Endodermal cell (in vitro differentiated cells): ENCODE data around the gene NEK8. TPM values are rescaled to one million over a fixed set of nuclear protein-coding genes. Genes with fewer than 3 reads are reported as not detected.

Experiments used
- DNase-seq: peaks from one replicate; pipeline ENCODE4 v3.0.0-alpha.2; 2017
- H3K27ac ChIP-seq: 2 replicates; pipeline ENCODE4 v1.5.1; 2013; ENCODE audit warnings: mild to moderate bottlenecking, low read depth, low read length, moderate library complexity
- H3K27me3 ChIP-seq: 2 replicates; pipeline ENCODE4 v1.6.1; 2013; ENCODE audit warnings: mild to moderate bottlenecking, low read length, moderate library complexity; ENCODE audit not compliant: insufficient read depth, control insufficient read depth, poor library complexity, severe bottlenecking
- H3K36me3 ChIP-seq: 2 replicates; pipeline ENCODE4 v1.7.0; 2013; ENCODE audit warnings: mild to moderate bottlenecking, low read length, moderate library complexity; ENCODE audit not compliant: control insufficient read depth, insufficient read depth
- H3K4me1 ChIP-seq: one replicate; pipeline ENCODE4 v1.7.0; 2013; ENCODE audit warnings: low read length; ENCODE audit not compliant: control insufficient read depth, insufficient read depth
- H3K4me3 ChIP-seq: 2 replicates; pipeline ENCODE4 v1.5.1; 2013; ENCODE audit warnings: mild to moderate bottlenecking, low read length, moderate library complexity
- H3K9ac ChIP-seq: 2 replicates; pipeline ENCODE4 v1.6.1; 2013; ENCODE audit warnings: mild to moderate bottlenecking, low read length, moderate library complexity; ENCODE audit not compliant: poor library complexity, severe bottlenecking; ENCODE audit errors: extremely low read depth
- H3K9me3 ChIP-seq: 2 replicates; pipeline ENCODE4 v1.6.1; 2013; ENCODE audit warnings: mild to moderate bottlenecking, low read length, moderate library complexity; ENCODE audit not compliant: control insufficient read depth
- H3K27ac Mint-ChIP-seq: 2 replicates; pipeline ENCODE4 v1.8.0; 2020; ENCODE audit warnings: mixed read lengths
- H3K27me3 Mint-ChIP-seq: 2 replicates; pipeline ENCODE4 v1.8.0; 2021; ENCODE audit warnings: mild to moderate bottlenecking, mixed read lengths; ENCODE audit not compliant: insufficient read depth
- H3K36me3 Mint-ChIP-seq: 2 replicates; pipeline ENCODE4 v1.8.0; 2020; ENCODE audit warnings: low read depth, mixed read lengths
- H3K4me1 Mint-ChIP-seq: 2 replicates; pipeline ENCODE4 v1.8.0; 2020; ENCODE audit warnings: mixed read lengths
- H3K4me3 Mint-ChIP-seq: 2 replicates; pipeline ENCODE4 v1.8.0; 2020; ENCODE audit warnings: mild to moderate bottlenecking, moderate library complexity, mixed read lengths
- H3K9me3 Mint-ChIP-seq: 2 replicates; pipeline ENCODE4 v1.8.0; 2020; ENCODE audit warnings: mild to moderate bottlenecking, mixed read lengths
- CTCF ChIP-seq: fragments of 200-600 bp; sonication (generic); conservative IDR thresholded peaks from 2 replicates; pipeline ENCODE4 v1.5.0; 2021; ENCODE audit warnings: antibody characterized with exemption, mild to moderate bottlenecking
- WGBS, 2 experiments: methylation state at CpG; one replicate each; pipeline versions ENCODE4 v1.1.5 to v1.1.7; 2013; ENCODE audit warnings: missing lambda C conversion rate in 2 of 2, mixed read lengths in 1 of 2; ENCODE audit not compliant: insufficient coverage in 1 of 2, insufficient read length in 1 of 2; 5-methylcytosine and 5-hydroxymethylcytosine counted together
- total RNA-seq, 2 donors: library from RNA; stranded (reverse); fragmentation: NEBNext Ultra II Directional in 1 of 2; extraction: Animal tissue kit (Norgen Biotek cat#: 25700) in 1 of 2; gene quantifications; 2 replicates in 1 of 2; 3 replicates in 1 of 2; pipeline ENCODE4 v1.2.1, GENCODE V29; 2021

The NEK8 gene
- total RNA-seq, 2 donors from 2014 or later, result 11.2 to 15.7 TPM

GRCh38 chr17:28707339-28707720 is 21.3 kb upstream of the NEK8 start:
- Mint-ChIP-seq H3K27me3 (no peaks in the 10 kb centered on the region), H3K36me3 (peaks cover 15% of the 10 kb centered on the region), H3K9me3 (no peaks in the 10 kb centered on the region), H3K4me3 (no peak overlapping the region), H3K27ac (no peak overlapping the region), H3K4me1 (peaks cover 21% of the 10 kb centered on the region)
- H3K27ac ChIP-seq, result no peak overlapping the region
- no peak overlapping the region for H3K9ac ChIP-seq
- H3K27me3 ChIP-seq, result no peaks in the 10 kb centered on the region
- no peaks in the 10 kb centered on the region for H3K9me3 ChIP-seq
- peaks cover 3% of the 10 kb centered on the region for H3K4me1 ChIP-seq
- no peak for DNase-seq
- 89 to 93% methylated on average over 1 to 2 of the region's 2 CpGs for WGBS, 2 experiments
- no peak for TF ChIP-seq CTCF
- H3K36me3 ChIP-seq, result peaks cover 11% of the 10 kb centered on the region
- H3K4me3 ChIP-seq, result no peak overlapping the region

- Histone ChIP-seq H3K9me3 (no peaks in the 10 kb centered on the region), H3K4me1 (no peaks in the 10 kb centered on the region), H3K9ac (peak overlapping the region; percentile 91), H3K4me3 (peak overlapping the region; percentile 95), H3K27me3 (no peaks in the 10 kb centered on the region), H3K27ac (peak overlapping the region; percentile 98), H3K36me3 (peaks cover 27% of the 10 kb centered on the region)
- 0% methylated on average over 44 to 74 of the region's 74 CpGs for WGBS, 2 experiments
- peak overlapping the region; percentile 75 for H3K4me3 Mint-ChIP-seq
- peak overlapping the region; percentile 98 for H3K27ac Mint-ChIP-seq
- no peak for TF ChIP-seq CTCF
- peak; percentile 100 for DNase-seq
- H3K4me1 Mint-ChIP-seq, result peaks cover 16% of the 10 kb centered on the region
- peaks cover 27% of the 10 kb centered on the region for H3K36me3 Mint-ChIP-seq
- no peaks in the 10 kb centered on the region for H3K27me3 Mint-ChIP-seq
- no peaks in the 10 kb centered on the region for H3K9me3 Mint-ChIP-seq
Observed at GRCh38 chr17:28710861-28711722, 17.5 kb upstream of the NEK8 start.

- Histone ChIP-seq H3K9ac (peak within 1 kb of the TSS; percentile 91), H3K27ac (peak within 1 kb of the TSS; percentile 98), H3K36me3 (peaks cover 27% of the 10 kb centered on the region), H3K9me3 (no peaks in the 10 kb centered on the region), H3K4me1 (no peaks in the 10 kb centered on the region), H3K27me3 (no peaks in the 10 kb centered on the region), H3K4me3 (peak within 1 kb of the TSS; percentile 95)
- Mint-ChIP-seq H3K36me3 (peaks cover 24% of the 10 kb centered on the region), H3K4me3 (peak within 1 kb of the TSS; percentile 75), H3K9me3 (no peaks in the 10 kb centered on the region), H3K27me3 (no peaks in the 10 kb centered on the region), H3K4me1 (peaks cover 20% of the 10 kb centered on the region), H3K27ac (peak within 1 kb of the TSS; percentile 98)
- TF ChIP-seq CTCF, result no peak
- peak; percentile 93 for DNase-seq
- WGBS, 2 experiments, result 0 to 2% methylated on average over 4 to 20 of the region's 20 CpGs
Observed at GRCh38 chr17:28711723-28712031, 16.9 kb upstream of the NEK8 start, which contains the start of gene PROCA1. PROCA1 (minus strand) TSS chr17:28711888; CDS start chr17:28711660, 228 bp downstream.
